Neutrophil (primary cell): ENCODE data around the gene GRIK4.

Source experiments
- H3K27ac ChIP-seq: fragments of 200-600 bp; sonication (generic); 2 replicates; pipeline ENCODE4 v1.5.1; 2016; ENCODE audit warnings: mild to moderate bottlenecking, moderate library complexity
- H3K27me3 ChIP-seq: fragments of 200-600 bp; sonication (generic); 2 replicates; pipeline ENCODE4 v1.6.0; 2016; ENCODE audit warnings: mild to moderate bottlenecking
- H3K36me3 ChIP-seq: fragments of 200-600 bp; sonication (generic); 2 replicates; pipeline ENCODE4 v1.5.1; 2017
- H3K4me1 ChIP-seq, 2 experiments: fragments of 200-600 bp in 1 of 2; sonication (generic) in 1 of 2; 1 replicate in 1 of 2; 2 replicates in 1 of 2; pipeline versions ENCODE4 v1.5.1 to v1.6.1; 2013 to 2016; ENCODE audit warnings: low read depth in 1 of 2, low read length in 1 of 2, mild to moderate bottlenecking in 1 of 2, moderate library complexity in 1 of 2; ENCODE audit not compliant: control insufficient read depth in 1 of 2, insufficient read depth in 1 of 2
- H3K4me3 ChIP-seq, 2 experiments: fragments of 200-600 bp in 1 of 2; sonication (generic) in 1 of 2; 1 replicate in 1 of 2; 2 replicates in 1 of 2; pipeline ENCODE4 v1.5.1; 2013 to 2016; ENCODE audit warnings: low read depth in 1 of 2, low read length in 1 of 2, mild to moderate bottlenecking in 1 of 2, moderate library complexity in 1 of 2
- H3K9me3 ChIP-seq: fragments of 200-600 bp; sonication (generic); 2 replicates; pipeline ENCODE4 v1.5.1; 2016
- CTCF ChIP-seq: fragments of 200-600 bp; sonication (generic); IDR thresholded peaks from 2 replicates; pipeline ENCODE4 v1.5.1; 2016; ENCODE audit warnings: antibody characterized with exemption

Gene GRIK4

GRCh38 chr11:120704256-120704750 is 192.8 kb downstream of the GRIK4 start:
- H3K36me3 ChIP-seq = no peaks in the 10 kb centered on the region
- H3K9me3 ChIP-seq = no peaks in the 10 kb centered on the region
- H3K27me3 ChIP-seq = no peaks in the 10 kb centered on the region
- H3K27ac ChIP-seq = no peak overlapping the region
- TF ChIP-seq CTCF = no peak
- H3K4me3 ChIP-seq = no peak overlapping the region
- no peaks in the 10 kb centered on the region for H3K4me1 ChIP-seq

GRCh38 chr11:120706257-120706656 is 194.7 kb downstream of the GRIK4 start:
- no peaks in the 10 kb centered on the region for H3K27me3 ChIP-seq
- no peaks in the 10 kb centered on the region for H3K36me3 ChIP-seq
- no peak for TF ChIP-seq CTCF
- H3K9me3 ChIP-seq = no peaks in the 10 kb centered on the region
- no peak overlapping the region for H3K27ac ChIP-seq
- H3K4me1 ChIP-seq = no peaks in the 10 kb centered on the region
- no peak overlapping the region for H3K4me3 ChIP-seq

GRCh38 chr11:120707098-120707497 is 195.6 kb downstream of the GRIK4 start:
- H3K4me3 ChIP-seq = no peak overlapping the region
- no peaks in the 10 kb centered on the region for H3K4me1 ChIP-seq
- no peak overlapping the region for H3K27ac ChIP-seq
- H3K9me3 ChIP-seq = no peaks in the 10 kb centered on the region
- TF ChIP-seq CTCF = no peak
- no peaks in the 10 kb centered on the region for H3K27me3 ChIP-seq
- no peaks in the 10 kb centered on the region for H3K36me3 ChIP-seq

GRCh38 chr11:120707663-120708062 is 196.1 kb downstream of the GRIK4 start:
- Histone ChIP-seq H3K27me3 (no peaks in the 10 kb centered on the region), H3K4me1 (no peaks in the 10 kb centered on the region), H3K36me3 (no peaks in the 10 kb centered on the region), H3K9me3 (no peaks in the 10 kb centered on the region), H3K4me3 (no peak overlapping the region), H3K27ac (no peak overlapping the region)
- no peak for TF ChIP-seq CTCF

GRCh38 chr11:120708511-120709183 is 197.1 kb downstream of the GRIK4 start:
- H3K27ac ChIP-seq = no peak overlapping the region
- no peaks in the 10 kb centered on the region for H3K4me1 ChIP-seq
- H3K27me3 ChIP-seq = peaks cover 4% of the 10 kb centered on the region
- TF ChIP-seq CTCF = no peak
- no peaks in the 10 kb centered on the region for H3K36me3 ChIP-seq
- no peak overlapping the region for H3K4me3 ChIP-seq
- no peaks in the 10 kb centered on the region for H3K9me3 ChIP-seq
